K562 (cell line): ENCODE results near the gene TMEM184B. TPM values are rescaled to one million over a fixed set of nuclear protein-coding genes. Genes with fewer than 3 reads are reported as not detected.

ENCODE experiments used
- ATAC-seq: fragments of 200-7000 bp; cut with Tn5 transposase; 3 replicates; pipeline ENCODE4 v1.9.1; 2020; ENCODE audit warnings: moderate library complexity
- BruUV-seq: library from RNA; stranded (reverse); fragments of 400-500 nt; replicated peaks from 2 replicates; lab custom pipeline; 2021; lab: Mats Ljungman, UMichigan
- CTCF ChIA-PET: fragments of 300-600 bp; formaldehyde crosslinking; extraction: SDS; loops from one replicate; lab custom pipeline; 2021; ENCODE audit warnings: low intra/inter-chr PET ratio; lab: Yijun Ruan, JAX
- POLR2A ChIA-PET: fragments of 300-600, 350-650 bp; sonication (Branson Sonifier 250); formaldehyde crosslinking; extraction: SDS; loops from one replicate; lab custom pipeline; 2021; ENCODE audit warnings: antibody characterized with exemption, inconsistent platforms; lab: Yijun Ruan, JAX
- DNase-seq, 4 experiments: peaks; one replicate each; pipeline versions ENCODE4 v3.0.0 to v3.0.0-alpha.2; 2011 to 2018; ENCODE audit warnings: low spot score in 3 of 4, mixed read lengths in 3 of 4; ENCODE audit errors: extremely low read depth in 1 of 4
- FAIRE-seq: peaks from 2 replicates; lab custom pipeline; 2011; peaks lifted over from hg19 to GRCh38; lab: Jason Lieb, UNC
- H2AFZ ChIP-seq: 2 replicates; pipeline ENCODE4 v1.6.0; 2011; ENCODE audit warnings: low read depth, low read length, control low read depth, inconsistent platforms
- H3K27ac ChIP-seq: fragments of 200-600 bp; 3 replicates; pipeline ENCODE4 v1.8.0; 2011; ENCODE audit warnings: low read depth, mild to moderate bottlenecking, control low read depth, inconsistent platforms, low read length, moderate library complexity, mixed read lengths; ENCODE audit errors: extremely low read depth
- H3K27me3 ChIP-seq, 2 experiments: fragments of 300-600 bp in 1 of 2; 2 replicates in 1 of 2; 3 replicates in 1 of 2; pipeline versions ENCODE4 v1.6.0 to v1.8.0; 2011; ENCODE audit warnings: inconsistent platforms in 2 of 2, low read length in 2 of 2, mild to moderate bottlenecking in 1 of 2, mixed read lengths in 1 of 2, moderate library complexity in 1 of 2; ENCODE audit not compliant: control insufficient read depth in 2 of 2, insufficient read depth in 2 of 2
- H3K36me3 ChIP-seq: fragments of 300-600 bp; 3 replicates; pipeline ENCODE4 v1.8.0; 2011; ENCODE audit warnings: mild to moderate bottlenecking, low read length, inconsistent platforms; ENCODE audit not compliant: control insufficient read depth, insufficient read depth
- H3K4me1 ChIP-seq, 2 experiments: fragments of 200-600 bp in 1 of 2; replicated peaks in 1 of 2; 2 replicates in 1 of 2; 3 replicates in 1 of 2; pipeline versions ENCODE4 v1.5.1 to v1.8.0; 2011; ENCODE audit warnings: inconsistent platforms in 2 of 2, low read length in 2 of 2, mild to moderate bottlenecking in 1 of 2, mixed read lengths in 1 of 2, moderate library complexity in 1 of 2; ENCODE audit not compliant: control insufficient read depth in 2 of 2, insufficient read depth in 2 of 2
- H3K4me2 ChIP-seq: 2 replicates; pipeline ENCODE4 v1.6.1; 2011; ENCODE audit warnings: low read length, control low read depth, inconsistent platforms, mixed read lengths; ENCODE audit not compliant: insufficient read depth
- H3K4me3 ChIP-seq: fragments of 200-600 bp; sonication (generic), shearing (Covaris generic); 2 replicates; pipeline ENCODE4 v1.5.1; 2016; ENCODE audit warnings: control low read depth, inconsistent platforms
- H3K79me2 ChIP-seq: fragments of 200-600 bp; 3 replicates; pipeline ENCODE4 v1.8.0; 2011; ENCODE audit warnings: low read length, inconsistent platforms; ENCODE audit not compliant: control insufficient read depth, insufficient read depth
- H3K9ac ChIP-seq, 2 experiments: 2 replicates each; pipeline versions ENCODE4 v1.6.0 to v1.6.1; 2011; ENCODE audit warnings: low read depth in 2 of 2, low read length in 2 of 2, control low read depth in 1 of 2, inconsistent platforms in 1 of 2, mild to moderate bottlenecking in 1 of 2, mixed read lengths in 1 of 2; ENCODE audit not compliant: insufficient read depth in 1 of 2
- H3K9me1 ChIP-seq: one replicate; pipeline ENCODE4 v1.6.0; 2011; ENCODE audit warnings: inconsistent platforms, mild to moderate bottlenecking, low read length, moderate library complexity; ENCODE audit not compliant: control insufficient read depth, insufficient read depth
- H3K9me3 ChIP-seq: replicated peaks from 2 replicates; pipeline ENCODE4 v1.5.1; 2011; ENCODE audit warnings: low read depth, low read length, inconsistent platforms; ENCODE audit not compliant: control insufficient read depth, insufficient read depth
- H4K20me1 ChIP-seq: replicated peaks from 2 replicates; pipeline ENCODE4 v1.6.1; 2011; ENCODE audit warnings: low read length, inconsistent platforms, mixed read lengths; ENCODE audit not compliant: control insufficient read depth, insufficient read depth
- DACH1 ChIP-seq: fragments of 450-650 bp; IDR thresholded peaks from 2 replicates; pipeline ENCODE4 v1.6.1; 2018; ENCODE audit not compliant: partially characterized antibody
- POLR2G ChIP-seq: fragments of 200-400 bp; formaldehyde crosslinking; IDR thresholded peaks from 2 replicates; pipeline ENCODE4 v1.6.1; 2017; ENCODE audit warnings: low read depth, mild to moderate bottlenecking, antibody characterized with exemption, low read length, moderate library complexity
- RBM22 ChIP-seq: fragments of 200-400 bp; formaldehyde crosslinking; IDR thresholded peaks from 2 replicates; pipeline ENCODE4 v1.6.1; 2018; ENCODE audit warnings: low read length, low read depth; ENCODE audit not compliant: poor library complexity, severe bottlenecking
- WGBS: fragments of 100-300 bp; shearing (Covaris generic); methylation state at CpG from one replicate; pipeline ENCODE4 v1.1.6; 2016; ENCODE audit warnings: low coverage, mixed read lengths; ENCODE audit not compliant: insufficient coverage; ENCODE audit errors: missing lambda C conversion rate; 5-methylcytosine and 5-hydroxymethylcytosine counted together
- in situ Hi-C: fragments of 300-500 bp; cut with MboI; formaldehyde crosslinking; loops from 4 replicates; pipeline ENCODE4 v1.15.0; 2018; ENCODE audit warnings: inconsistent platforms, mixed read lengths
- intact Hi-C: fragments of 100-400 bp; cut with micrococcal nuclease; formaldehyde crosslinking; loops from 2 replicates; pipeline ENCODE4 v1.14.2; 2022
- polyA plus RNA-seq, 8 experiments: library from polyadenylated mRNA; depleted of rRNA in 4 of 8; stranded (reverse) in 5 of 8; unstranded in 3 of 8; fragments of >200 nt; fragmentation: Nextera tagmentation in 2 of 8; fragmentation: Illumina TruSeq in 1 of 8; extraction: Ambion mirVana in 2 of 8; extraction: Trizol in 1 of 8; gene quantifications; 2 replicates each; pipeline versions ENCODE4 v1.2.1 to v1.2.3, GENCODE V29; 2011 to 2014; ENCODE audit warnings: inconsistent platforms in 1 of 8, missing spikeins in 1 of 8
- total RNA-seq, 7 experiments: library from RNA; depleted of rRNA in 6 of 7; stranded (reverse); fragments of >200 nt in 6 of 7; fragmentation: Illumina TruSeq in 2 of 7; extraction: Trizol in 2 of 7; gene quantifications; 2 replicates each; pipeline versions ENCODE4 v1.2.1 to v1.2.3, GENCODE V29; 2011 to 2021; ENCODE audit warnings: low replicate concordance in 1 of 7

The TMEM184B gene
- total and polyA plus RNA-seq, 9 of the 15 experiments (the other 6 are each of a cell fraction or from before 2014, with no cell fraction given), result 0.31 to 25.1 (median 6.2) TPM

DNA sequence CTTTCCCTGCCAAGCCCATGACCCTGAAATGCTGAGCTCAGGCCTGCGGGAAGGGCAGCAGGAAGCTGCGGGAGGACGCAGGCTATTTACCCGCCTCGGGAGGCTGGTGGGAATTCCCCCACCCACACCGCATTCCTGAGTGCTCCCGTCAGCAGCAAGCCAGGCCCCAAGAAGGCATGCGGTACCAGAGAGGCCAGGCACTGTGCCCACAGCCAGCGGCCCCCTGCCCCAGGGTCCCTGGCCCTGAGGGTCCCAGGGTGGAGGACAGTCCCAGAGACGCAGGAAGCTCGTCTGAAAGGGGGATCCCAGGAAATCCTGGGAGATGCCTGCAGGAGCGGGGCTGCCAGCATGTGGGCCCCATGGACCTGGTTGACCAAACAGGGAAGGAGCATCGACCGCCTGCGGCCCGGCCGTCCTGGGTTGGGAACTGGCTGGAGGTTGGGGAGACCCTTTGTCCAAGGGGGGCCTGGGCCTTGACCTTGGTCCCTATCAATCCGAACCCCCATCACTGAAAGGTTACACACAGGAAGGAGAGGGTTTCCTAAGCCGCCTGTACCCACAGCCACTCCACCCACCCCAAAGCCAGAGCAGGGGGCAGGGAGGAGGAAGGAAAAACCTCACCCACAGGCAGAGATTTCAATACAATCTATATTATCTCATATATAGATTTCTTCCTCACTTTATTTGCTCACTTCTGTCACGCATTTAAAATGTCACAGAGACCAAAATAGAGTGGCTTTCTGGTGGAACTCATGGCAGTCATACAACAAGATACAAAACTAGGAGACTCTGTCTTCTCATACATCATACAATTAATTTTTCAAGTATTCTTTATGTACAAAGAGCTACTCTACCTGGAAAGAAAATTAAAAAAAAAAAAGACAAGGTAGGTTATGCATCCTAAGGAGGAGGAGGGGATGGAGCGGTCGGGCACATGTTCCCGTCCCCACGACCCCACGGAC lies 53.9 kb downstream of the TMEM184B start:
- no peaks in the 10 kb centered on the region for H3K27me3 ChIP-seq
- TF ChIP-seq RBM22, result peak; percentile 17
- no peak for TF ChIP-seq DACH1
- TF ChIP-seq POLR2G, result peak; percentile 69
- TF ChIP-seq, all 486 proteins: peak for 2
- H2AFZ ChIP-seq, result no peak overlapping the region
- WGBS, result 76% methylated on average over 6 of the region's 25 CpGs
- FAIRE-seq, result no peak
- H3K9me3 ChIP-seq, result no peaks in the 10 kb centered on the region
- BruUV-seq, result no TSS peak
- intact Hi-C loops (no loop called here), in situ Hi-C loops (no loop called here)
- no peak for DNase-seq
- 0 out of 2 replicates have a peak, but pooled peaks cover under 1% of the 10 kb centered on the region for H4K20me1 ChIP-seq
- ChIA-PET CTCF (no interaction called here), POLR2A (interaction anchor here (0.6 to 2.0 kb wide), 6 partner anchors 11 to 48 kb away, joined by 3 to 7 read pairs (median 4); partner anchors contain the start of gene PLA2G6)
- H3K79me2 ChIP-seq, result peaks cover 3% of the 10 kb centered on the region; the same call in 1 of the 3 replicates
- H3K4me1 ChIP-seq, result peaks cover 8 to 37% of the 10 kb centered on the region in 2 experiments; a peak in 4 of 5 replicates
- H3K27ac ChIP-seq, result no peak overlapping the region
- no peak overlapping the region for H3K4me2 ChIP-seq
- H3K9me1 ChIP-seq, result no peaks in the 10 kb centered on the region
- H3K9ac ChIP-seq, result no peak overlapping the region; a peak in 1 of 4 replicates
- no peak overlapping the region for H3K4me3 ChIP-seq
- H3K36me3 ChIP-seq, result peaks cover 5% of the 10 kb centered on the region; the same call in 2 of the 3 replicates
- ATAC-seq, result no peak
